Gastrocnemius medialis (tissue), 4 donors: Measurements from ENCODE around the gene STK38. TPM values are rescaled to one million over a fixed set of nuclear protein-coding genes. Genes with fewer than 3 reads are reported as not detected.

ENCODE experiments used
- ATAC-seq, 2 donors: fragments of 150-250 bp; one replicate each; pipeline ENCODE4 v1.9.1; 2016
- DNase-seq, 2 donors: peaks; one replicate each; pipeline ENCODE4 v3.0.0-alpha.2; 2019
- H3K27ac ChIP-seq, 4 donors: fragments of 200-600 bp; sonication (generic); 1 replicate in 1 of 4; 2 replicates in 3 of 4; pipeline ENCODE4 v1.5.1; 2016 to 2018; ENCODE audit warnings: mild to moderate bottlenecking in 2 of 4, moderate library complexity in 1 of 4
- H3K27me3 ChIP-seq, 3 donors: fragments of 200-600 bp; sonication (generic) in 2 of 3; 1 replicate in 1 of 3; 2 replicates in 2 of 3; pipeline versions ENCODE4 v1.5.1 to v1.6.0; 2016 to 2019; ENCODE audit warnings: mild to moderate bottlenecking in 1 of 3, moderate library complexity in 1 of 3
- H3K36me3 ChIP-seq, 2 donors: fragments of 200-600 bp; sonication (generic) in 1 of 2; one replicate each; pipeline ENCODE4 v1.5.1; 2017 to 2018
- H3K4me1 ChIP-seq, 2 donors: fragments of 200-600 bp; sonication (generic) in 1 of 2; one replicate each; pipeline ENCODE4 v1.5.1; 2016 to 2017; ENCODE audit warnings: mild to moderate bottlenecking in 2 of 2
- H3K4me3 ChIP-seq, 4 donors: fragments of 200-600 bp; sonication (generic) in 3 of 4; 1 replicate in 1 of 4; 2 replicates in 3 of 4; pipeline ENCODE4 v1.5.1; 2016 to 2019; ENCODE audit warnings: mild to moderate bottlenecking in 2 of 4
- H3K9me3 ChIP-seq, 3 donors: fragments of 200-600 bp; sonication (generic) in 2 of 3; 1 replicate in 1 of 3; 2 replicates in 2 of 3; pipeline ENCODE4 v1.5.1; 2016 to 2019
- POLR2A ChIP-seq, 2 donors: fragments of 450-650 bp; IDR thresholded peaks; one replicate each; pipeline ENCODE4 v1.6.1; 2017; ENCODE audit warnings: antibody characterized with exemption in 2 of 2, mild to moderate bottlenecking in 2 of 2, moderate library complexity in 2 of 2
- in situ Hi-C, 4 donors: fragments of 200-750 bp; cut with MboI; loops; one replicate each; pipeline versions ENCODE4 v1.15.0 to v1.8.0; 2017; ENCODE audit warnings: low sequenced_read_pairs in 4 of 4
- intact Hi-C: fragments of 100-400 bp; cut with DNase I; formaldehyde crosslinking; loops from one replicate; pipeline ENCODE4 v1.15.1; 2023; ENCODE audit warnings: low total_unique reads
- total RNA-seq, 4 donors: library from RNA; depleted of rRNA; stranded (reverse); fragments of >200 nt; gene quantifications; one replicate each; pipeline versions ENCODE4 v1.1.0 to v1.2.3, GENCODE V29; 2016
- TF ChIP-seq, protein P1 (sequence below), 5 experiments: fragments of 450-650 bp in 3 of 5; fragments of 200-600 bp in 2 of 5; sonication (generic) in 2 of 5; IDR thresholded peaks in 4 of 5; conservative IDR thresholded peaks in 1 of 5; 1 replicate in 4 of 5; 2 replicates in 1 of 5; pipeline ENCODE4 v1.5.1; 2016 to 2019; ENCODE audit warnings: antibody characterized with exemption in 5 of 5, mild to moderate bottlenecking in 3 of 5, moderate library complexity in 3 of 5

The STK38 gene
- total RNA-seq, 4 donors from 2014 or later = 10.8 to 14.8 (median 12.7) TPM

DNA sequence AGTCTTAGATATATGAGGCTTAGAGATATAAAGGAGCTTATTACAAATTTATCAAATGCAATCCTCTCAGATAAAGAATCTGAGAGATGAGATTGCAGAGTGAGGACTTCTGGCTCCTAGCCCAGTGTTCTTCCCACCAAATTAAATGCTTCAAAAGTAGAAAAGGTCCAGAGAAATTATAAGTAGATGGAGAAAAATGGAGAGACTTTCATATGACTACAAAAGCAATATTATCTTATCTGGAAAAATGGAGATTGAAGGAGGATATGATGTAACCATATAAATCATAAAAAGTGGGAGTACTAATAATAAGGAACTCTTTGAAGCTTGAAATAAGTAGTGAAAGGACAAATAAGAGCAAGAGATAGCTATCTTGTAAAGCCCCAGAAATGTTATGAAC is 101.7 kb downstream of the STK38 start:
- in situ Hi-C loops (loop anchor here in 2 of 4 donors (25.0 kb wide), 2 partner anchors 142 to 242 kb away; partner anchors contain the start of genes CDKN1A (in 1 of the 2), RAB44 (in 1 of the 2) and SRSF3 (in 1 of the 2)), intact Hi-C loops (loop anchor here (2.0 to 10.0 kb wide), 2 partner anchors 77 to 309 kb away; no protein-coding TSS in a partner anchor)
- ATAC-seq (no peak), DNase-seq (no peak)
- H3K9me3 ChIP-seq = no peaks in the 10 kb centered on the region
- no peaks in the 10 kb centered on the region for H3K27me3 ChIP-seq
- TF ChIP-seq, protein P1, sequence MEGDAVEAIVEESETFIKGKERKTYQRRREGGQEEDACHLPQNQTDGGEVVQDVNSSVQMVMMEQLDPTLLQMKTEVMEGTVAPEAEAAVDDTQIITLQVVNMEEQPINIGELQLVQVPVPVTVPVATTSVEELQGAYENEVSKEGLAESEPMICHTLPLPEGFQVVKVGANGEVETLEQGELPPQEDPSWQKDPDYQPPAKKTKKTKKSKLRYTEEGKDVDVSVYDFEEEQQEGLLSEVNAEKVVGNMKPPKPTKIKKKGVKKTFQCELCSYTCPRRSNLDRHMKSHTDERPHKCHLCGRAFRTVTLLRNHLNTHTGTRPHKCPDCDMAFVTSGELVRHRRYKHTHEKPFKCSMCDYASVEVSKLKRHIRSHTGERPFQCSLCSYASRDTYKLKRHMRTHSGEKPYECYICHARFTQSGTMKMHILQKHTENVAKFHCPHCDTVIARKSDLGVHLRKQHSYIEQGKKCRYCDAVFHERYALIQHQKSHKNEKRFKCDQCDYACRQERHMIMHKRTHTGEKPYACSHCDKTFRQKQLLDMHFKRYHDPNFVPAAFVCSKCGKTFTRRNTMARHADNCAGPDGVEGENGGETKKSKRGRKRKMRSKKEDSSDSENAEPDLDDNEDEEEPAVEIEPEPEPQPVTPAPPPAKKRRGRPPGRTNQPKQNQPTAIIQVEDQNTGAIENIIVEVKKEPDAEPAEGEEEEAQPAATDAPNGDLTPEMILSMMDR (IDR thresholded peaks at IDR 0.05 in 4 of 5, conservative IDR thresholded peaks at IDR 0.05 in 1 of 5) = no peak
- no peak for TF ChIP-seq POLR2A (IDR thresholded peaks at IDR 0.05)
- peaks cover 35 to 37% of the 10 kb centered on the region in 2 donors for H3K4me1 ChIP-seq
- H3K4me3 ChIP-seq = no peak overlapping the region
- peak overlapping the region in 1 of 4 donors; percentile 98 for H3K27ac ChIP-seq
- peaks cover 0 to 9% of the 10 kb centered on the region in 2 donors for H3K36me3 ChIP-seq

DNA sequence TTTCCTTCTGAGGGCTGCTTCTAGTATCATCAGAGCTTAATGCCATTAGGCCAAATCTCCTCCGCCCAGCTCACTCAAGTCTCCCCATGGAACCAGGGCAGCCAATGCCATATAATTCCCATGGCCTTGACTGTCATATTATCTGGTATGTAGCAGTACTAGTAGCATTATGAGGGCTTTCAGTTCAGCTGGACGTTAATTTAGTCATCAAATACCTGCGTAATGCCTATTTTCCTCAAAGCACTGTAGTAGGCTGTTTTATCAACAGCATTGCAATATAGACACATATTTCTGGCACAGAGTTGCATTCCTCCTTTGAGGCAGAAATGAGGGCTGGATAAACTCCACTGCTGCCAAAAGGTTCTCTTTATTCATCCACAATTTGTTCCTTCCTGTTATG is 102.8 kb downstream of the STK38 start:
- Histone ChIP-seq H3K4me3 (peak overlapping the region; percentile 86 to 96 (median 92)), H3K27me3 (no peaks in the 10 kb centered on the region), H3K9me3 (no peaks in the 10 kb centered on the region), H3K36me3 (peaks cover 0 to 9% of the 10 kb centered on the region in 2 donors), H3K27ac (peak overlapping the region; percentile 97 to 99 (median 98)), H3K4me1 (peaks cover 35 to 37% of the 10 kb centered on the region in 2 donors)
- DNase-seq = no peak
- TF ChIP-seq, protein P1 (IDR thresholded peaks at IDR 0.05 in 4 of 5, conservative IDR thresholded peaks at IDR 0.05 in 1 of 5) = no peak
- no peak for TF ChIP-seq POLR2A (IDR thresholded peaks at IDR 0.05)
- ATAC-seq = no peak
- in situ Hi-C loops (loop anchor here in 2 of 4 donors (25.0 kb wide), 2 partner anchors 143 to 243 kb away; partner anchors contain the start of genes CDKN1A (in 1 of the 2), RAB44 (in 1 of the 2) and SRSF3 (in 1 of the 2)), intact Hi-C loops (loop anchor here (1.0 to 10.0 kb wide), 4 partner anchors 76 to 543 kb away; partner anchors contain the start of genes MTCH1 and STK38)

Other genes with a start within 250 kb of the STK38 start
- not detected for gene BNIP5, start 210.6 kb downstream of the STK38 start, total RNA-seq
- not detected for gene ETV7, start 159.8 kb downstream of the STK38 start, total RNA-seq
- gene PXT1, start 104.6 kb downstream of the STK38 start, total RNA-seq = not detected
- gene KCTD20, start 104.5 kb downstream of the STK38 start, total RNA-seq = 10 to 100 TPM; 28.7 to 39.7 (median 32.9) TPM
- gene SRSF3, start 46.9 kb upstream of the STK38 start, total RNA-seq = 100 to 1,000 TPM in 1 of 4 donors, 10 to 100 TPM in 3; 66.3 to 118 (median 83.2) TPM
- gene CDKN1A, start 131.2 kb upstream of the STK38 start, total RNA-seq = 100 to 1,000 TPM; 110 to 346 (median 260) TPM
- under 1 TPM in 1 of 4 donors, not detected in 3; 0.09 TPM for gene RAB44, start 150.3 kb upstream of the STK38 start, total RNA-seq